IPS DF 6.9 (cell line): ENCODE results near the gene ZNF667.
A peak's percentile ranks its signal among the peaks of the same experiment; 100 is the strongest.

Experiments used
- DNase-seq: peaks from one replicate; pipeline ENCODE4 v3.0.0-alpha.2; 2013; ENCODE audit warnings: low read depth, low spot score
- H3K27ac ChIP-seq: one replicate; pipeline ENCODE4 v1.5.1; 2013; ENCODE audit warnings: low read length, control low read depth
- H3K27me3 ChIP-seq: 2 replicates; pipeline ENCODE4 v1.6.1; 2013; ENCODE audit warnings: mild to moderate bottlenecking, low read length; ENCODE audit not compliant: control insufficient read depth, insufficient read depth
- H3K36me3 ChIP-seq: 2 replicates; pipeline ENCODE4 v1.6.1; 2013; ENCODE audit warnings: low read length; ENCODE audit not compliant: control insufficient read depth, insufficient read depth
- H3K4me1 ChIP-seq: 2 replicates; pipeline ENCODE4 v1.6.1; 2013; ENCODE audit warnings: low read length; ENCODE audit not compliant: control insufficient read depth, insufficient read depth
- H3K4me3 ChIP-seq: 2 replicates; pipeline ENCODE4 v1.5.1; 2013; ENCODE audit warnings: mild to moderate bottlenecking, low read length
- H3K9me3 ChIP-seq: 2 replicates; pipeline ENCODE4 v1.6.1; 2013; ENCODE audit warnings: low read length, inconsistent platforms; ENCODE audit not compliant: control insufficient read depth, insufficient read depth
- WGBS: extraction: QIAGEN DNeasy Blood & Tissue Kit; methylation state at CpG from one replicate; pipeline ENCODE4 v1.1.7; 2013; ENCODE audit warnings: mixed read lengths, missing lambda C conversion rate; ENCODE audit not compliant: insufficient read length, insufficient coverage; 5-methylcytosine and 5-hydroxymethylcytosine counted together

The ZNF667 gene

GRCh38 chr19:56476651-56477428, at the start of gene ZNF667:
TSS of gene ZNF667 (minus strand) at chr19:56477345. CDS start at chr19:56462370, 14,975 bp downstream.
- Histone ChIP-seq H3K27me3 (no peaks in the 10 kb centered on the region), H3K36me3 (0 out of 2 replicates have a peak, but pooled peaks cover 2% of the 10 kb centered on the region), H3K4me3 (peak within 1 kb of the TSS; percentile 78), H3K27ac (no peak within 1 kb of the TSS), H3K4me1 (peaks cover 2% of the 10 kb centered on the region; the same call in 1 of the 2 replicates), H3K9me3 (no peaks in the 10 kb centered on the region)
- no peak for DNase-seq
- WGBS, result no CpG with 5 or more reads among the region's 69 CpGs

DNA sequence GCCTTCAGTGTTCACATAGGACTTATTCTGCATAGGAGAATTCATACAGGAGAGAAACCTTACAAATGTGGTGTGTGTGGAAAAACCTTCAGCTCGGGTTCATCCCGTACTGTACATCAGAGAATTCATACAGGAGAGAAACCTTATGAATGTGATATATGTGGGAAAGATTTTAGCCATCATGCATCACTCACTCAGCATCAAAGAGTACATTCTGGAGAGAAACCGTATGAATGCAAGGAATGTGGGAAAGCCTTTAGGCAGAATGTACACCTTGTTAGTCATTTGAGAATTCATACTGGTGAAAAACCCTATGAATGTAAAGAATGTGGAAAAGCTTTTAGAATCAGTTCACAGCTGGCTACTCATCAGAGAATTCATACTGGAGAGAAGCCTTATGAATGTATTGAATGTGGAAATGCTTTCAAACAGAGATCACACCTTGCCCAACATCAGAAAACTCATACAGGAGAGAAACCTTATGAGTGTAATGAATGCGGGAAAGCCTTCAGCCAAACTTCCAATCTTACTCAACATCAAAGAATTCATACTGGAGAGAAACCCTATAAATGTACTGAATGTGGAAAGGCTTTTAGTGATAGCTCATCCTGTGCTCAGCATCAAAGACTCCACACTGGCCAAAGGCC, 48.2 kb upstream of the ZNF667 start:
- Histone ChIP-seq H3K27ac (no peak overlapping the region), H3K4me1 (no peaks in the 10 kb centered on the region), H3K36me3 (no peaks in the 10 kb centered on the region), H3K4me3 (no peak overlapping the region), H3K27me3 (no peaks in the 10 kb centered on the region), H3K9me3 (peaks cover 12% of the 10 kb centered on the region)
- no peak for DNase-seq
- no CpG with 5 or more reads among the region's 4 CpGs for WGBS

GRCh38 chr19:56508290-56508778, 31.2 kb upstream of the ZNF667 start:
- Histone ChIP-seq H3K36me3 (no peaks in the 10 kb centered on the region), H3K27ac (no peak overlapping the region), H3K4me1 (no peaks in the 10 kb centered on the region), H3K4me3 (peak overlapping the region; percentile 73), H3K9me3 (no peaks in the 10 kb centered on the region), H3K27me3 (no peaks in the 10 kb centered on the region)
- no CpG with 5 or more reads among the region's 17 CpGs for WGBS
- no peak for DNase-seq

- no peak within 1 kb of the TSS for H3K27ac ChIP-seq
- peak; percentile 93 for DNase-seq
- WGBS, result no CpG with 5 or more reads among the region's 74 CpGs
- H3K27me3 ChIP-seq, result no peaks in the 10 kb centered on the region
- no peaks in the 10 kb centered on the region for H3K9me3 ChIP-seq
- H3K4me3 ChIP-seq, result peak within 1 kb of the TSS; percentile 73
- H3K4me1 ChIP-seq, result no peaks in the 10 kb centered on the region
- H3K36me3 ChIP-seq, result no peaks in the 10 kb centered on the region
These were observed 30.5 kb upstream of the ZNF667 start, which contains the start of gene ZNF471 for GRCh38 chr19:56507446-56508289. TSS of gene ZNF471 (plus strand) at chr19:56507855. CDS start at chr19:56511572, 3,717 bp downstream.

DNA sequence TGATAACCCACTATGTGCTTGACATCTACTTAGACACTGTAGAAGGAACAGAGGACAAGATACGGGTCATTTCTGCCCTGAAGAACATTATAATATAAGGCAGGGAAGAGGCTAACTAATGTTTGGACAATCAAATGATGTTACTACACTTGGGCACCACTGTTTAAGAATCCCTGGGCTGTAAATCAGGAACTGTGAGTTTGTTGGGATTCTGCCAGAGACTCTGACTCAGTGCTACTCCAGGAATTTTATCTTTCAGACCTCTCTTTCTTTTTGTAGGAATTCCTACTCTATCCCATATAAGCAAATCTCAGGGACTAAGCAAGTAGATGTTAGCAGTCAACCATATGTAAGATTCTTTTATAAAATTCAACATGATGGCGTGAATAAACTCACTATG, 27.4 kb upstream of the ZNF667 start:
- no CpG with 5 or more reads among the region's 2 CpGs for WGBS
- no peaks in the 10 kb centered on the region for H3K4me1 ChIP-seq
- DNase-seq, result no peak
- H3K9me3 ChIP-seq, result no peaks in the 10 kb centered on the region
- no peak overlapping the region for H3K27ac ChIP-seq
- H3K36me3 ChIP-seq, result no peaks in the 10 kb centered on the region
- H3K27me3 ChIP-seq, result no peaks in the 10 kb centered on the region
- no peak overlapping the region for H3K4me3 ChIP-seq

DNA sequence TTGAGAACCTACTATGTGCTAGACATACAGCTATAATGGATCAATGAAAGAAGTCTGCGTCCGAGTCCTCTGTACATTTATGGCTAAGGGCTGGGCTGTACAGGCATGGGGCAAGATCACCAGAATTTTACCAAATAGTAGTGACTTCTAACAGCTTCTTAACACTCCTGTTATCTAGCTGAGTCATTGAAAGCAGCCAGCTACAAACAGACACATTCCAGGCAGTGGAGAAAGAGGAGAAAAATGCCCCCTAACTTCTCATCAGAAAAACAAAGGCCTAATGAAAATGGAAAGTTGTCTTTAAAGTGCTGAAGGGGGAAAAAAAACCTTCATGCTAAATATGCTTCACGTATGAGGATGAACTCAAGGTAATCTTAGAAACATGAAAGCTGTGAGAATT, 14.3 kb upstream of the ZNF667 start:
- H3K36me3 ChIP-seq, result peaks cover 5% of the 10 kb centered on the region
- WGBS, result no CpG with 5 or more reads among the region's 3 CpGs
- no peak overlapping the region for H3K27ac ChIP-seq

DNA sequence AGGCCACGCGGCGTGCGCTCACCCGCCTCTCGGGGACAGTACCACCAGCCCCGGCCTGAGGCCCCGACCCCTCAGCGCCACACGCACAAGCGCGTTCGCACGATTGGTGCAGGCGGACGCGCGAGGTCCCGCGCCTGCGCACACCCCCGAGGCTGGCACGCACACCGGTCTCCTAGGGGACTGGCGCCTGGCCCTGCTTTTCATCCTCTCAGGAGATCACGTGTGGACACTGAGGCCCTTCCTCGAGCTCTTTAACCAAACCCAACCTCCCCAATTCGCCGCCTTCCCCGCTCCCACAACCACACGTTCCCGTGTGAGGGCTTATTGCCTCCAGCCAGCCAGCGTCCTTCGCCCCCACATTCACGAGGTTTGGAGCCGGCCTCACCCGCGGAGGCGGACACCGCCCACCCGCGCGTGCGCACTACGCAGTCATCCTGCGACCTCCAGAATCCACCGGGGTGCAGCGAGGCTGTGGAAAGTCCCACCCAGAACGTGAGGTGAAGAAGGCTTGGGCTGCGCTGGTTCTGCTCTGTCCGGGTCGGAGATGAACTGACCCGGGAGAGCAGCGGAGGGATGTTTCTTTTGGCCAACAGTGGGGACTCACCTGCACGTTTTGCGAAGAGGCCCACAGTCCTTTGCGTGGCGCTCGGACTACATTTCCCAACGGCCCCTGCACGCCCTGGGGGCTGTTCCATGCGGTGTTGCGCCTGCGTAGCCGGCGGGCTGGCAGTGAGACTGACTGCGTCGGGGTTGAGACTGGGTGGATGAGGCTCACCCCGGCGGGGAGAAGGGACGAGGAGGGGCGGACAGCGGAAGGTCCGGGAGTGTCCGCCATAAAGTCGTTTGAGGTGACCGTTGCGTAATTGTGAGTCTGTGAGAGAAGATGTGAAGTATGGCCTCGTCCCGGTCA, 539 bp upstream of the ZNF667 start:
- Histone ChIP-seq H3K9me3 (no peaks in the 10 kb centered on the region), H3K27ac (no peak overlapping the region), H3K36me3 (no peaks in the 10 kb centered on the region), H3K4me3 (peak overlapping the region; percentile 78), H3K4me1 (peaks cover 2% of the 10 kb centered on the region; the same call in 1 of the 2 replicates), H3K27me3 (no peaks in the 10 kb centered on the region)
- peak; percentile 87 for DNase-seq
- no CpG with 5 or more reads among the region's 80 CpGs for WGBS

More for the DNA sequence above, 14.3 kb upstream of the ZNF667 start:
- no peaks in the 10 kb centered on the region; the same call in 1 of the 2 replicates for H3K4me1 ChIP-seq
- no peak for DNase-seq
- no peaks in the 10 kb centered on the region for H3K27me3 ChIP-seq
- no peak overlapping the region for H3K4me3 ChIP-seq
- H3K9me3 ChIP-seq, result no peaks in the 10 kb centered on the region

GRCh38 chr19:56476093-56476492, 1.1 kb downstream of the ZNF667 start:
- Histone ChIP-seq H3K4me3 (no peak overlapping the region), H3K9me3 (no peaks in the 10 kb centered on the region), H3K4me1 (peaks cover 2% of the 10 kb centered on the region; the same call in 1 of the 2 replicates), H3K27ac (no peak overlapping the region), H3K36me3 (0 out of 2 replicates have a peak, but pooled peaks cover 3% of the 10 kb centered on the region), H3K27me3 (no peaks in the 10 kb centered on the region)
- no CpG with 5 or more reads among the region's 10 CpGs for WGBS
- DNase-seq, result no peak

DNA sequence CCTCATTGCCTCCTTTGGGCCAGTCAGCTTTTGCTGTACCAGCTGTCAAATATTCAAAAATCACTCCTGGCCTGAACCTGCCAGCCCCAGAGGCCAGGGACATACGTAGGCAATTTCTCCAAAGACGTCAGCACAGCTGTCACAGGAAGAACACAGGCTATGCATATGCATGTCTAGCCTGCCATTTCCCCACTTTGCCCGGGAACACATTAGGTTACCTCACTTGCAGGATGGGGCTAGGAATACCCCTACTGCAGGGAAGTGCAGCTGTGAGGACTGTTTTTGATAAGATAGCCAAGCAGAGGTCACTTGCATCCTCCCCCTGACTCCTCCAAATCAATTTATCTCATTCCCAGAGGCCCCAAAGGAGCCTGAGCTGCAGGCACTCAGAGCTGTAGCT, 2.8 kb downstream of the ZNF667 start:
- DNase-seq, result no peak
- Histone ChIP-seq H3K36me3 (peaks cover 6% of the 10 kb centered on the region; the same call in 1 of the 2 replicates), H3K4me1 (peaks cover 2% of the 10 kb centered on the region; the same call in 1 of the 2 replicates), H3K27ac (no peak overlapping the region), H3K4me3 (no peak overlapping the region), H3K9me3 (no peaks in the 10 kb centered on the region), H3K27me3 (no peaks in the 10 kb centered on the region)
- WGBS, result no CpG with 5 or more reads among the region's 3 CpGs
